Measurements from ENCODE around the gene TARS2. TPM values are rescaled to one million over a fixed set of nuclear protein-coding genes. Genes with fewer than 3 reads are reported as not detected.

TARS2 gene
- total and polyA plus RNA-seq, 2 of the 13 experiments (the other 11 are each of a cell fraction or from before 2014, with no cell fraction given): 21.3 to 22.8 TPM

DNA sequence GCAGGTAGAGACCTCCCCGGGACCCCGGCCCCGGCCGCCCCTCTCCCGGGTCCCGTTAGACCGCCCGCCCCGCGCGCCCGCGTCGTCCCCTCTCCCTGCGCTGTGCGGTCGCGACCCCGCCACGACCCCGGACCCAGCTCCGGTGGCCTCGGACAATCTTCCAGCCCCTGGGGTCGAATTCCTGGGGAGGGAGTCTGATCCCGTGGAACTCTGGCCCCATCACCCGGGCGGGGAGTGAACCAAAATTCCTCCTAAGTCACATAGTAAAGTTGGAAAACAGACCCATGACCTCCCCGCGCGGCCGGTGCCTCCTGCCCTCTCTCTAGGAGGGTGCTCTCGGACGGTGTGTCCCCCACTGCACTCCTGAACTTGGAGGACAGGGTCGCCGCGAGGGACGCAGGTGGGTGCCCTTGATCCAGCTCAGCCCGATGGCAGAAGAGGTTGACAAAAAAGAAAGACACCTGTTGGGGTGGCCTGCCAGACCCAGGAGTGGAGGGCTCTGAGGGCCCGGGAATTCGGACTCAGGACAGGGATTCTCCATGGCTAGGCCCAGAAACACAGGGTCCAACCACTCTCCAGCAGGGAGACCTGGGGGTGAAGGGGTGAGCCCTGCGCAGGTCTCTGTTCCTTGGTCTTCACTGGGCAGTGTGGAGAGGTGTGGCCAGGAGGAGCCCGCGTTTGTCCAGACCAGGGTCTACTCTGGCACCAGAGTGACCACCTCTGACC, 62.4 kb downstream of the TARS2 start (continued):
- TF ChIP-seq STAG1 (CRISPR knock-in tag; IDR thresholded peaks at IDR 0.05): peak; percentile 29
- TF ChIP-seq RXRA (CRISPR knock-in tag; IDR thresholded peaks at IDR 0.05): no peak
- TF ChIP-seq RARA (CRISPR knock-in tag; IDR thresholded peaks at IDR 0.05): peak; percentile 43; the same call in 1 of the 2 replicates
- TF ChIP-seq ZNF883 (CRISPR knock-in tag; IDR thresholded peaks at IDR 0.05; ENCODE audit: not compliant biosample characterization): peak; percentile 11
- TF ChIP-seq, protein P1, sequence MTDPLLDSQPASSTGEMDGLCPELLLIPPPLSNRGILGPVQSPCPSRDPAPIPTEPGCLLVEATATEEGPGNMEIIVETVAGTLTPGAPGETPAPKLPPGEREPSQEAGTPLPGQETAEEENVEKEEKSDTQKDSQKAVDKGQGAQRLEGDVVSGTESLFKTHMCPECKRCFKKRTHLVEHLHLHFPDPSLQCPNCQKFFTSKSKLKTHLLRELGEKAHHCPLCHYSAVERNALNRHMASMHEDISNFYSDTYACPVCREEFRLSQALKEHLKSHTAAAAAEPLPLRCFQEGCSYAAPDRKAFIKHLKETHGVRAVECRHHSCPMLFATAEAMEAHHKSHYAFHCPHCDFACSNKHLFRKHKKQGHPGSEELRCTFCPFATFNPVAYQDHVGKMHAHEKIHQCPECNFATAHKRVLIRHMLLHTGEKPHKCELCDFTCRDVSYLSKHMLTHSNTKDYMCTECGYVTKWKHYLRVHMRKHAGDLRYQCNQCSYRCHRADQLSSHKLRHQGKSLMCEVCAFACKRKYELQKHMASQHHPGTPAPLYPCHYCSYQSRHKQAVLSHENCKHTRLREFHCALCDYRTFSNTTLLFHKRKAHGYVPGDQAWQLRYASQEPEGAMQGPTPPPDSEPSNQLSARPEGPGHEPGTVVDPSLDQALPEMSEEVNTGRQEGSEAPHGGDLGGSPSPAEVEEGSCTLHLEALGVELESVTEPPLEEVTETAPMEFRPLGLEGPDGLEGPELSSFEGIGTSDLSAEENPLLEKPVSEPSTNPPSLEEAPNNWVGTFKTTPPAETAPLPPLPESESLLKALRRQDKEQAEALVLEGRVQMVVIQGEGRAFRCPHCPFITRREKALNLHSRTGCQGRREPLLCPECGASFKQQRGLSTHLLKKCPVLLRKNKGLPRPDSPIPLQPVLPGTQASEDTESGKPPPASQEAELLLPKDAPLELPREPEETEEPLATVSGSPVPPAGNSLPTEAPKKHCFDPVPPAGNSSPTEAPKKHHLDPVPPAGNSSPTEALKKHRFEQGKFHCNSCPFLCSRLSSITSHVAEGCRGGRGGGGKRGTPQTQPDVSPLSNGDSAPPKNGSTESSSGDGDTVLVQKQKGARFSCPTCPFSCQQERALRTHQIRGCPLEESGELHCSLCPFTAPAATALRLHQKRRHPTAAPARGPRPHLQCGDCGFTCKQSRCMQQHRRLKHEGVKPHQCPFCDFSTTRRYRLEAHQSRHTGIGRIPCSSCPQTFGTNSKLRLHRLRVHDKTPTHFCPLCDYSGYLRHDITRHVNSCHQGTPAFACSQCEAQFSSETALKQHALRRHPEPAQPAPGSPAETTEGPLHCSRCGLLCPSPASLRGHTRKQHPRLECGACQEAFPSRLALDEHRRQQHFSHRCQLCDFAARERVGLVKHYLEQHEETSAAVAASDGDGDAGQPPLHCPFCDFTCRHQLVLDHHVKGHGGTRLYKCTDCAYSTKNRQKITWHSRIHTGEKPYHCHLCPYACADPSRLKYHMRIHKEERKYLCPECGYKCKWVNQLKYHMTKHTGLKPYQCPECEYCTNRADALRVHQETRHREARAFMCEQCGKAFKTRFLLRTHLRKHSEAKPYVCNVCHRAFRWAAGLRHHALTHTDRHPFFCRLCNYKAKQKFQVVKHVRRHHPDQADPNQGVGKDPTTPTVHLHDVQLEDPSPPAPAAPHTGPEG (CRISPR knock-in tag; IDR thresholded peaks at IDR 0.05): peak; percentile 19; the same call in 1 of the 2 replicates
- peak; percentile 44 for TF ChIP-seq HDAC1 (CRISPR knock-in tag; IDR thresholded peaks at IDR 0.05)
- 0 out of 2 replicates have a peak, but pooled peaks have one; percentile 74 for TF ChIP-seq SSRP1 (CRISPR knock-in tag; IDR thresholded peaks at IDR 0.05)
- peak; percentile 16; the same call in 1 of the 2 replicates for TF ChIP-seq ZNF891 (CRISPR knock-in tag; IDR thresholded peaks at IDR 0.05)
- TF ChIP-seq, protein P2, sequence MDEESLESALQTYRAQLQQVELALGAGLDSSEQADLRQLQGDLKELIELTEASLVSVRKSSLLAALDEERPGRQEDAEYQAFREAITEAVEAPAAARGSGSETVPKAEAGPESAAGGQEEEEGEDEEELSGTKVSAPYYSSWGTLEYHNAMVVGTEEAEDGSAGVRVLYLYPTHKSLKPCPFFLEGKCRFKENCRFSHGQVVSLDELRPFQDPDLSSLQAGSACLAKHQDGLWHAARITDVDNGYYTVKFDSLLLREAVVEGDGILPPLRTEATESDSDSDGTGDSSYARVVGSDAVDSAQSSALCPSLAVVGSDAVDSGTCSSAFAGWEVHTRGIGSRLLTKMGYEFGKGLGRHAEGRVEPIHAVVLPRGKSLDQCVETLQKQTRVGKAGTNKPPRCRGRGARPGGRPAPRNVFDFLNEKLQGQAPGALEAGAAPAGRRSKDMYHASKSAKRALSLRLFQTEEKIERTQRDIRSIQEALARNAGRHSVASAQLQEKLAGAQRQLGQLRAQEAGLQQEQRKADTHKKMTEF (CRISPR knock-in tag; IDR thresholded peaks at IDR 0.05): 0 out of 2 replicates have a peak, but pooled peaks have one; percentile 51
- TF ChIP-seq CHD2 (IDR thresholded peaks at IDR 0.05; ENCODE audit: low read depth, low read length): no peak
- TF ChIP-seq LCORL (IDR thresholded peaks at IDR 0.05): no peak
- peak; percentile 46 for TF ChIP-seq LCORL (CRISPR knock-in tag; IDR thresholded peaks at IDR 0.05)
